Neural cell (in vitro differentiated cells): ENCODE measurements around the gene PRG2. TPM values are rescaled to one million over a fixed set of nuclear protein-coding genes. Genes with fewer than 3 reads are reported as not detected.

Experiments
- H2AFZ ChIP-seq: fragments of 200-600, 300-800 bp; sonication (generic), shearing (Covaris generic); 2 replicates; pipeline ENCODE4 v1.6.0; 2014; ENCODE audit warnings: low read depth, mild to moderate bottlenecking, antibody characterized with exemption, low read length, moderate library complexity
- H3F3A ChIP-seq: fragments of 200-600 bp; shearing (Covaris generic); 2 replicates; pipeline ENCODE4 v1.6.1; 2016; ENCODE audit warnings: mild to moderate bottlenecking, moderate library complexity, mixed read lengths, antibody characterized with exemption, low read length; ENCODE audit not compliant: insufficient read depth, poor library complexity, severe bottlenecking
- H3K27ac ChIP-seq: fragments of 200-600, 300-800 bp; sonication (generic), shearing (Covaris generic); 2 replicates; pipeline ENCODE4 v1.5.1; 2014; ENCODE audit warnings: mild to moderate bottlenecking, low read length, moderate library complexity
- H3K27me3 ChIP-seq: fragments of 300-800, 200-600 bp; sonication (generic), shearing (Covaris generic); 2 replicates; pipeline ENCODE4 v1.6.0; 2014; ENCODE audit warnings: mild to moderate bottlenecking, low read depth, low read length, moderate library complexity; ENCODE audit not compliant: insufficient read depth
- H3K36me3 ChIP-seq: fragments of 300-800, 200-600 bp; sonication (generic), shearing (Covaris generic); 2 replicates; pipeline ENCODE4 v1.5.1; 2014; ENCODE audit warnings: mild to moderate bottlenecking, antibody characterized with exemption, low read length, moderate library complexity; ENCODE audit not compliant: insufficient read depth
- H3K4me2 ChIP-seq: fragments of 300-800, 200-600 bp; sonication (generic), shearing (Covaris generic); 2 replicates; pipeline ENCODE4 v1.6.0; 2014; ENCODE audit warnings: mild to moderate bottlenecking, low read length
- H3K4me3 ChIP-seq: fragments of 300-800, 200-600 bp; sonication (generic), shearing (Covaris generic); 2 replicates; pipeline ENCODE4 v1.5.1; 2014; ENCODE audit warnings: mild to moderate bottlenecking, low read length, moderate library complexity
- H3K79me2 ChIP-seq: fragments of 200-600 bp; shearing (Covaris generic); replicated peaks from 2 replicates; pipeline ENCODE4 v1.6.0; 2014; ENCODE audit warnings: mild to moderate bottlenecking, low read length, moderate library complexity; ENCODE audit not compliant: insufficient read depth
- H3K9ac ChIP-seq: fragments of 300-800, 200-600 bp; sonication (generic), shearing (Covaris generic); 2 replicates; pipeline ENCODE4 v1.6.1; 2016; ENCODE audit warnings: mild to moderate bottlenecking, low read length, mixed read lengths
- H3K9me2 ChIP-seq: fragments of 200-600 bp; shearing (Covaris generic); 2 replicates; pipeline ENCODE4 v1.6.1; 2016; ENCODE audit warnings: mild to moderate bottlenecking, low read length, mixed read lengths; ENCODE audit not compliant: insufficient read depth
- H3K9me3 ChIP-seq: fragments of 200-600, 300-800 bp; sonication (generic), shearing (Covaris generic); 2 replicates; pipeline ENCODE4 v1.6.1; 2016; ENCODE audit warnings: mild to moderate bottlenecking, mixed run types, low read length, moderate library complexity, mixed read lengths
- H4K20me1 ChIP-seq: fragments of 200-600 bp; shearing (Covaris generic); 2 replicates; pipeline ENCODE4 v1.6.1; 2016; ENCODE audit warnings: mild to moderate bottlenecking, mixed run types; ENCODE audit not compliant: insufficient read depth
- EP300 ChIP-seq: fragments of 450-650 bp; conservative IDR thresholded peaks from 2 replicates; pipeline ENCODE4 v1.6.1; 2014; ENCODE audit warnings: antibody characterized with exemption, mild to moderate bottlenecking, moderate library complexity; ENCODE audit not compliant: poor library complexity, severe bottlenecking
- EZH2 ChIP-seq: fragments of 200-600, 300-800 bp; shearing (Covaris generic), sonication (generic); IDR thresholded peaks from 2 replicates; pipeline ENCODE4 v1.6.1; 2014; ENCODE audit warnings: antibody characterized with exemption, low read length, borderline replicate concordance, mild to moderate bottlenecking; ENCODE audit not compliant: insufficient read depth, poor library complexity, severe bottlenecking
- MXI1 ChIP-seq: fragments of 450-650 bp; conservative IDR thresholded peaks from 2 replicates; pipeline ENCODE4 v1.6.1; 2014; ENCODE audit warnings: antibody characterized with exemption, mild to moderate bottlenecking; ENCODE audit not compliant: poor library complexity, severe bottlenecking
- POLR2AphosphoS5 ChIP-seq: IDR thresholded peaks from 2 replicates; pipeline ENCODE4 v1.6.1; 2012
- RAD21 ChIP-seq: fragments of 450-650 bp; conservative IDR thresholded peaks from 2 replicates; pipeline ENCODE4 v1.6.1; 2014; ENCODE audit warnings: antibody characterized with exemption, mild to moderate bottlenecking, moderate library complexity
- REST ChIP-seq: IDR thresholded peaks from 2 replicates; pipeline ENCODE4 v1.6.1; 2012; ENCODE audit warnings: borderline replicate concordance
- SMC3 ChIP-seq: fragments of 450-650 bp; conservative IDR thresholded peaks from 2 replicates; pipeline ENCODE4 v1.6.1; 2014; ENCODE audit warnings: antibody characterized with exemption, mild to moderate bottlenecking, moderate library complexity; ENCODE audit not compliant: poor library complexity
- TAF1 ChIP-seq: IDR thresholded peaks from 2 replicates; pipeline ENCODE4 v1.6.1; 2012; ENCODE audit warnings: low read depth
- polyA plus RNA-seq: library from polyadenylated mRNA; depleted of rRNA; stranded (reverse); fragments of >200 nt; gene quantifications from 2 replicates; pipeline ENCODE4 v1.2.3, GENCODE V29; 2014
- TF ChIP-seq, protein P1 (sequence below): fragments of 450-650 bp; IDR thresholded peaks from 2 replicates; pipeline ENCODE4 v1.5.1; 2014; ENCODE audit warnings: antibody characterized with exemption, mild to moderate bottlenecking, moderate library complexity; ENCODE audit not compliant: poor library complexity, severe bottlenecking

PRG2 gene
- polyA plus RNA-seq, 1 donor from 2014 or later: not detected

- H3K79me2 ChIP-seq: no peaks in the 10 kb centered on the region
- no peak overlapping the region for H3K4me2 ChIP-seq
- H3K27me3 ChIP-seq: no peaks in the 10 kb centered on the region
- H3K36me3 ChIP-seq: no peaks in the 10 kb centered on the region
- no peak overlapping the region for H3K27ac ChIP-seq
- H3K9me2 ChIP-seq: no peaks in the 10 kb centered on the region
- no peak overlapping the region for H3K4me3 ChIP-seq
- TF ChIP-seq MXI1 (no peak), RAD21 (no peak), EP300 (no peak), POLR2AphosphoS5 (no peak), SMC3 (no peak), REST (no peak), TAF1 (no peak)
- TF ChIP-seq, protein P1, sequence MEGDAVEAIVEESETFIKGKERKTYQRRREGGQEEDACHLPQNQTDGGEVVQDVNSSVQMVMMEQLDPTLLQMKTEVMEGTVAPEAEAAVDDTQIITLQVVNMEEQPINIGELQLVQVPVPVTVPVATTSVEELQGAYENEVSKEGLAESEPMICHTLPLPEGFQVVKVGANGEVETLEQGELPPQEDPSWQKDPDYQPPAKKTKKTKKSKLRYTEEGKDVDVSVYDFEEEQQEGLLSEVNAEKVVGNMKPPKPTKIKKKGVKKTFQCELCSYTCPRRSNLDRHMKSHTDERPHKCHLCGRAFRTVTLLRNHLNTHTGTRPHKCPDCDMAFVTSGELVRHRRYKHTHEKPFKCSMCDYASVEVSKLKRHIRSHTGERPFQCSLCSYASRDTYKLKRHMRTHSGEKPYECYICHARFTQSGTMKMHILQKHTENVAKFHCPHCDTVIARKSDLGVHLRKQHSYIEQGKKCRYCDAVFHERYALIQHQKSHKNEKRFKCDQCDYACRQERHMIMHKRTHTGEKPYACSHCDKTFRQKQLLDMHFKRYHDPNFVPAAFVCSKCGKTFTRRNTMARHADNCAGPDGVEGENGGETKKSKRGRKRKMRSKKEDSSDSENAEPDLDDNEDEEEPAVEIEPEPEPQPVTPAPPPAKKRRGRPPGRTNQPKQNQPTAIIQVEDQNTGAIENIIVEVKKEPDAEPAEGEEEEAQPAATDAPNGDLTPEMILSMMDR: no peak
- H3F3A ChIP-seq: no peaks in the 10 kb centered on the region
- H3K9ac ChIP-seq: no peak overlapping the region
- H3K9me3 ChIP-seq: no peaks in the 10 kb centered on the region
- no peaks in the 10 kb centered on the region for H4K20me1 ChIP-seq
- H2AFZ ChIP-seq: no peak overlapping the region
These were observed 28.7 kb upstream of the PRG2 start for GRCh38 chr11:57419146-57419545.

DNA sequence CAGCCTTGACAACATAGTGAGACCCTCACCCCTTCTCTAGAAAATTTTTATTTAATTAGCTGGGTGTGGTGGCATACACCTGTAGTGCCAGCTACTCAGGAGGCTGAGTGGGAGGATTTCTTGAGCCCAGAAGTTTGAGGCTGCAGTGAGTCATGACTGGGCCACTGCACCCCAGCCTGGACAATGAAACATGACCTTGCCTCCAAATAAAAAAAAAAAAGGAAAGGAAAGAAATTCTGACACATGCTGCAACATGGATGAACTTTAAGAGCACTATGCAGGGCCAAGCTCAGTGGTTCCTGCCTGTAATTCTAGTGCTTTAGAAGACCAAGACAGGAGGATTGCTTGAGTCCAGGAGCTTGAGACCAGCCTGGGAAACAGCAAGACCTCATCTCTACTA, 27.7 kb upstream of the PRG2 start:
- Histone ChIP-seq H3K27me3 (no peaks in the 10 kb centered on the region), H3K79me2 (no peaks in the 10 kb centered on the region), H3K4me2 (no peak overlapping the region), H3K36me3 (no peaks in the 10 kb centered on the region), H3K9ac (no peak overlapping the region), H3K9me3 (no peaks in the 10 kb centered on the region), H4K20me1 (no peaks in the 10 kb centered on the region), H3F3A (no peaks in the 10 kb centered on the region), H3K27ac (no peak overlapping the region), H2AFZ (no peak overlapping the region), H3K9me2 (no peaks in the 10 kb centered on the region), H3K4me3 (no peak overlapping the region)
- no peak for TF ChIP-seq SMC3

GRCh38 chr11:57417056-57417455, 26.6 kb upstream of the PRG2 start:
- Histone ChIP-seq H3K4me2 (no peak overlapping the region), H3K4me3 (no peak overlapping the region), H3K36me3 (no peaks in the 10 kb centered on the region)

More at GRCh38 chr11:57417056-57417455, 26.6 kb upstream of the PRG2 start:
- H3K9ac ChIP-seq: no peak overlapping the region
- no peaks in the 10 kb centered on the region for H3F3A ChIP-seq
- H3K9me2 ChIP-seq: no peaks in the 10 kb centered on the region
- H3K9me3 ChIP-seq: no peaks in the 10 kb centered on the region
- no peaks in the 10 kb centered on the region for H4K20me1 ChIP-seq
- no peaks in the 10 kb centered on the region for H3K79me2 ChIP-seq
- TF ChIP-seq, protein P1: no peak
- no peak for TF ChIP-seq REST
- TF ChIP-seq POLR2AphosphoS5: no peak
- TF ChIP-seq EP300: no peak
- TF ChIP-seq EZH2: no peak
- no peak for TF ChIP-seq MXI1
- TF ChIP-seq SMC3: no peak
- TF ChIP-seq RAD21: no peak
- TF ChIP-seq TAF1: no peak
- H2AFZ ChIP-seq: no peak overlapping the region
- H3K27ac ChIP-seq: no peak overlapping the region
- no peaks in the 10 kb centered on the region for H3K27me3 ChIP-seq
